Lower leg skin (tissue), 4 donors: ENCODE measurements around the gene CNPPD1. TPM values are rescaled to one million over a fixed set of nuclear protein-coding genes. Genes with fewer than 3 reads are reported as not detected.

ENCODE experiments used
- DNase-seq, 2 donors: peaks; one replicate each; pipeline ENCODE4 v3.0.0-alpha.2; 2019; ENCODE audit warnings: low spot score in 2 of 2
- H3K4me3 ChIP-seq: fragments of 200-600 bp; sonication (generic); 2 replicates; pipeline ENCODE4 v1.5.1; 2017; ENCODE audit warnings: mild to moderate bottlenecking, low read depth; ENCODE audit not compliant: poor library complexity, severe bottlenecking
- CTCF ChIP-seq, 3 donors: fragments of 450-650 bp; IDR thresholded peaks; one replicate each; pipeline ENCODE4 v1.5.1; 2016; ENCODE audit warnings: antibody characterized with exemption in 3 of 3, mild to moderate bottlenecking in 3 of 3, moderate library complexity in 2 of 3
- POLR2A ChIP-seq, 2 donors: fragments of 450-650 bp; IDR thresholded peaks; one replicate each; pipeline ENCODE4 v1.6.1; 2016 to 2017; ENCODE audit warnings: antibody characterized with exemption in 2 of 2, mild to moderate bottlenecking in 1 of 2, moderate library complexity in 1 of 2
- WGBS, 2 donors: methylation state at CpG; one replicate each; pipeline ENCODE4 v1.1.5; 2018; 5-methylcytosine and 5-hydroxymethylcytosine counted together
- intact Hi-C: fragments of 100-400 bp; cut with DNase I; formaldehyde crosslinking; loops from one replicate; pipeline ENCODE4 v1.15.0; 2023; ENCODE audit warnings: low total_unique reads
- total RNA-seq, 4 donors: library from RNA; depleted of rRNA; stranded (reverse); fragments of >200 nt; gene quantifications; one replicate each; pipeline ENCODE4 v1.1.0, GENCODE V29; 2016

Gene CNPPD1
- total RNA-seq, 4 donors from 2014 or later = 48.0 to 76.7 (median 66.9) TPM

- DNase-seq = peak in 1 of 2 donors; percentile 75
- intact Hi-C loops = no loop called here
- WGBS, 2 donors = 93 to 97% methylated on average over 21 to 23 of the region's 24 CpGs
- H3K4me3 ChIP-seq = no peak overlapping the region
- no peak for TF ChIP-seq CTCF (IDR thresholded peaks at IDR 0.05)
- no peak for TF ChIP-seq POLR2A (IDR thresholded peaks at IDR 0.05)
These were observed 33.6 kb upstream of the CNPPD1 start for GRCh38 chr2:219210196-219210885.

GRCh38 chr2:219209236-219210195 lies 32.8 kb upstream of the CNPPD1 start:
- intact Hi-C loops = no loop called here
- TF ChIP-seq POLR2A (IDR thresholded peaks at IDR 0.05) = no peak
- TF ChIP-seq CTCF (IDR thresholded peaks at IDR 0.05) = no peak
- H3K4me3 ChIP-seq = no peak overlapping the region
- peak in 1 of 2 donors; percentile 77 for DNase-seq
- WGBS, 2 donors = 73 to 78% methylated on average over 16 to 18 of the region's 18 CpGs

- peak in 1 of 2 donors; percentile 85 for DNase-seq
- TF ChIP-seq CTCF (IDR thresholded peaks at IDR 0.05) = no peak
- TF ChIP-seq POLR2A (IDR thresholded peaks at IDR 0.05) = no peak
- intact Hi-C loops = no loop called here
- WGBS, 2 donors = 70 to 74% methylated on average over 17 of the region's 17 CpGs
- no peak overlapping the region for H3K4me3 ChIP-seq
These were observed 31.4 kb upstream of the CNPPD1 start for GRCh38 chr2:219207884-219208740.

GRCh38 chr2:219207134-219207883 lies 30.6 kb upstream of the CNPPD1 start:
- WGBS, 2 donors = 16 to 21% methylated on average over 22 of the region's 22 CpGs
- peak overlapping the region; percentile 50 for H3K4me3 ChIP-seq
- no peak for DNase-seq
- intact Hi-C loops = no loop called here
- TF ChIP-seq POLR2A (IDR thresholded peaks at IDR 0.05) (no peak), CTCF (IDR thresholded peaks at IDR 0.05) (no peak)
